ENCODE measurements around the gene PDZD8. TPM values are rescaled to one million over a fixed set of nuclear protein-coding genes. Genes with fewer than 3 reads are reported as not detected.

PDZD8 gene
- total RNA-seq, 1 donor from 2014 or later, result 27.0 TPM

- Histone ChIP-seq H3K27ac (peak overlapping the region; percentile 69), H3K4me3 (no peak overlapping the region), H3K27me3 (no peaks in the 10 kb centered on the region), H3K9me3 (no peaks in the 10 kb centered on the region), H3K4me1 (peaks cover 31% of the 10 kb centered on the region), H3K36me3 (no peaks in the 10 kb centered on the region)
- TF ChIP-seq POLR2AphosphoS5 (IDR thresholded peaks at IDR 0.05; ENCODE audit: insufficient read depth in 1 of 2, low read depth in 1 of 2) (no peak), POLR2A (IDR thresholded peaks at IDR 0.05) (no peak), CTCF (IDR thresholded peaks at IDR 0.05) (no peak)
- no peak for DNase-seq (ENCODE audit: extremely low spot score in 2 of 2)
- intact Hi-C loops (cut with DNase I), result no loop called here
Measured at GRCh38 chr10:117246997-117247671, 128.1 kb downstream of the PDZD8 start.

GRCh38 chr10:117242463-117242832 is 132.8 kb downstream of the PDZD8 start:
- no peak for TF ChIP-seq POLR2A (IDR thresholded peaks at IDR 0.05)
- TF ChIP-seq CTCF (IDR thresholded peaks at IDR 0.05), result no peak
- no peak for TF ChIP-seq POLR2AphosphoS5 (IDR thresholded peaks at IDR 0.05; ENCODE audit: insufficient read depth in 1 of 2, low read depth in 1 of 2)
- peaks cover 6% of the 10 kb centered on the region for H3K4me1 ChIP-seq
- H3K4me3 ChIP-seq, result peak overlapping the region in 1 of 2 donors; percentile 51
- no peak for DNase-seq (ENCODE audit: extremely low spot score in 2 of 2)
- H3K27ac ChIP-seq, result peak overlapping the region; percentile 80
- no peaks in the 10 kb centered on the region for H3K36me3 ChIP-seq
- no peaks in the 10 kb centered on the region for H3K27me3 ChIP-seq
- intact Hi-C loops (cut with DNase I), result no loop called here
- no peaks in the 10 kb centered on the region for H3K9me3 ChIP-seq

GRCh38 chr10:117241541-117242462 is 133.4 kb downstream of the PDZD8 start:
- Histone ChIP-seq H3K4me3 (peak overlapping the region; percentile 51 to 53), H3K27ac (peak overlapping the region; percentile 80), H3K27me3 (no peaks in the 10 kb centered on the region), H3K9me3 (no peaks in the 10 kb centered on the region), H3K4me1 (peaks cover 5% of the 10 kb centered on the region), H3K36me3 (no peaks in the 10 kb centered on the region)
- DNase-seq (ENCODE audit: extremely low spot score in 2 of 2), result no peak
- intact Hi-C loops (cut with DNase I), result no loop called here
- TF ChIP-seq POLR2A (IDR thresholded peaks at IDR 0.05) (no peak), CTCF (IDR thresholded peaks at IDR 0.05) (no peak), POLR2AphosphoS5 (IDR thresholded peaks at IDR 0.05; ENCODE audit: insufficient read depth in 1 of 2, low read depth in 1 of 2) (no peak)

GRCh38 chr10:117240621-117241529 is 134.4 kb downstream of the PDZD8 start, which contains the start of gene SLC18A2:
SLC18A2 (plus strand) TSS chr10:117241114; CDS start chr10:117241694, 580 bp downstream.
- no peaks in the 10 kb centered on the region for H3K9me3 ChIP-seq
- peaks cover 5% of the 10 kb centered on the region for H3K4me1 ChIP-seq
- no peaks in the 10 kb centered on the region for H3K27me3 ChIP-seq
- DNase-seq (ENCODE audit: extremely low spot score in 2 of 2), result no peak
- intact Hi-C loops (cut with DNase I), result no loop called here
- no peaks in the 10 kb centered on the region for H3K36me3 ChIP-seq
- peak within 1 kb of the TSS; percentile 51 to 53 for H3K4me3 ChIP-seq
- H3K27ac ChIP-seq, result peak within 1 kb of the TSS; percentile 80
- TF ChIP-seq POLR2A (IDR thresholded peaks at IDR 0.05), result no peak
- no peak for TF ChIP-seq POLR2AphosphoS5 (IDR thresholded peaks at IDR 0.05; ENCODE audit: insufficient read depth in 1 of 2, low read depth in 1 of 2)
- no peak for TF ChIP-seq CTCF (IDR thresholded peaks at IDR 0.05)
